GM21390 (cell line): ENCODE data around the gene NCAM1.
"Not testable (repeated sequence)": the region's sequence is repeated elsewhere in the genome, so short reads cannot be mapped to it uniquely, and the experiment has no call there.

Source experiments
- ATAC-seq: cut with Tn5 transposase; IDR thresholded peaks from one replicate; pipeline ENCODE4 v1.9.1; 2021; ENCODE audit not compliant: unreplicated experiment

NCAM1 gene

DNA sequence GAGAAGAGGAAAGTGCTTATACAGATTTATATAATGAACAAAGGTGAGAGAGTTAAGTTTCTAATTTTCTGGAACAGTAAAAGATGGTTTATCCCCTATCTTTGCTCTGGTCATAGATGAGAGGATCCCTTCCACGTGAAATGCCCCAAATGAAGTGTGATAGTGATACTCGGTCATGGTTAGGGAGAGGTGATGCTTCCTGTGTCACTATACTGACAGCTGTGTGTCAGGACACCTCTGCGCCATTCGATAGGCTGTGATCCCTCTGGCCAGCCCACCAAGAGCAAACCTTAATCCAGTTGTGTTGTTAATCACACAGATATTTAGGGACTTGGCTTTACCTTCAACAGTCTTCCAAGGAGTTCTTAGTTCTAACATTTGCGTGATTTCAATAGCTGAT lies 57.7 kb downstream of the NCAM1 start:
- ATAC-seq: no peak

DNA sequence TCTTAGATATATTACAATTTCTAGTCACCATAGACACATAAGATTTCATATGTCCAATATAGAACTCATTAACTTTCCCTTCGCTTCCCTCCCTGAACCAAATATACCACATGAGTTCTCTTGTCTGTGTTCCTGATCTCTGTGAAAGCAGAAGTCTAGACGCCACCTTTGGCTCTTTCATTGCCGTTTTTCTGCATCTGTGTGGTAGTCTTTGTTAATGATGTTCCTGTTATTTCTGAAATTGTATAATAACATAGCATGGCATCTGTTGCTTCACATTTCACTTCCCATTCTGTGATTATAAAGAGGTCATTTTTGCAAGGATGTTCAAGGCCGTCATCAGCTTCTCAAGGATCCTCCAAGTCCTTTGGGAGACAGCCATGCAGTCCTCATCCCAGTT lies 58.5 kb downstream of the NCAM1 start:
- ATAC-seq: no peak

DNA sequence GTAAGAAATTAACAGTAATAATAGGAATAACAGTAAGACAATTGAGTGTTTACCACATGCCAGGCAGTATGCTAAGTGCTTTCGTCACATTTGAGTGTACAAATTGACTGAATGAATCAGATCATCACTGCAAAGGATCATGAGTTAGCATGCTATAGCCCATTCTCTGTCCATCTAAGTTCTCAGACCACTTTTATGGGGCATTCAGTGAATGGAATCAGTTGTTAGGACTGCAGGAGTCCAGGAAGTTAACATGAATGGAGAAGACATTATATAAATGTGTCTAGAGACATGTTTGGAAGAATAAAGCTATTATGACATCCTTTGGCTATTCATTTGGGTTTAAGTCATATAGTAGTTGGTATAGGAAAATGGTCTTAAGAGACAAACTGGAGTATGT lies 59.9 kb downstream of the NCAM1 start:
- no peak for ATAC-seq

DNA sequence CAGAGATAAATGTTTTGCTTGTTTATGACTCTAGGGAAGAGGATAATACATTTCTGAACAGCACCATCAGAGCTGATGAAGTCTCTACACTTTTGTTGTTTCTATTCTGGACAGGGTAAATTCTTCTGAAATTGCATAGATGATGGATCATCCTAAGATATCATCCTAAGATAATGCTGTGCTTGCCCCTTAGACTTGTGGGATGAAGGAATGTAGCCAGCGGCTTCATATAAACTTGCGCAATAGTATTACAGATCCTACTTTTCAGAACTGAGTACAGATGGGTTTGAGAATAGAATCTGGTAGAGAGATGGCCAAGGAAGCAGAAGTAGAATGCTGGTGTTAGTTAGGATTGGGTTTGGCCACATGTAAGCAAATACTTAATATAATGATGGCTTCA lies 61.0 kb downstream of the NCAM1 start:
- no peak for ATAC-seq

DNA sequence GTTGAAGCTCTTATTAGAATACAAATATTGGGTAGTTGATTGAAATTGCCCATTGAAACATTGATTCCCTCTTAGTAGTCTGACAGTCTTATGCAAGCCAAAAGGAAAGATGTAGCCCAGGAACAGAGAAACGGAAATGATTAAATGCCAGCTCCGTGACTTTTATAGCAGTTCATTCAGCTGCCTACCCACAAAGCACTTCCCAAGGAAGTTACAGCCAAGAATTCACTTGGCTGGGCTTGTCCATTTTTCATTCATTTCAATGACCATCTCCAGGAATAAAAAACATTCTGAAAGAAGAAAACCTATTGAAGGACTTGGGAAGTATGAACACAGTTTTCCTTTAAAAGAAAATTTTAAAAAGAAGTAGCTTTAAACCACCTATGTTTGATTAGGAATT lies 62.0 kb downstream of the NCAM1 start:
- ATAC-seq: no peak

DNA sequence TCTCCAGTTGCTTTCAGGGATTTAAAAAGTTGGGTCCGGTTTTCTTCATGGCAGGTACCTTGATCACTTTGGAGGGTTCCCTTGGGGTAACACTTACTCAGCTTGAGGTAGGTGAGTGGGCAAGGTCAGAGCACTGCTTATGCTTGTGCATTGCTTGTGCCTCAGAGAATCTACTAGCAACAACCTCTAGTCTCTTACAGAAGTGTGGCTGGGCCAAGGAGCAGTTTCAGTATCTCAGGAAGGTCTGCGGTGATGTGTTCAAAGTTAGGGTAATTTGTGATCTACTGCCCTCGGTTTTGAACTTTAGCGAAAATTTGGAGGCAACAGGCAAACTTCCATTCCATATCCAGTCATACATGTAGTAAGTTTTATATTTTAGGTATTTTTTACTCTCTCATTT lies 62.8 kb downstream of the NCAM1 start:
- ATAC-seq: no peak

DNA sequence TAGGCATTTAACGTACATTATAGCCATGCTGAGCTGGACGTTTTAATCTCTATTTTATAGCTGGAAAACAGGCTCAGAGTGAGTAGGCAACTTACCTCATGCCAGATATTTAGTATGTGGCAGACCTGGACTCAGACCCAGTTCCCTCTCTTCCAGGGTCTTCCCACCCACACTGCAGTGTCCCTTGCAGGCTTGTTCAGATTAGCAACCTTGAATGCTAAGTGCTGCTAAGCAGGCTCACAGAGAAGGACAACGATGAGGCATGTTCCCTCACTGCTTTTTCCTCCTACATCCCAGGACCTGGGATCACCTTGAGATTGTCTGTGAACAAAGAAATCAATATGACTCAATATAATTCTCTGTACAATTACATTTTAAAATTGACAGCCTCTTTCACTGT lies 65.6 kb downstream of the NCAM1 start:
- ATAC-seq: no peak

DNA sequence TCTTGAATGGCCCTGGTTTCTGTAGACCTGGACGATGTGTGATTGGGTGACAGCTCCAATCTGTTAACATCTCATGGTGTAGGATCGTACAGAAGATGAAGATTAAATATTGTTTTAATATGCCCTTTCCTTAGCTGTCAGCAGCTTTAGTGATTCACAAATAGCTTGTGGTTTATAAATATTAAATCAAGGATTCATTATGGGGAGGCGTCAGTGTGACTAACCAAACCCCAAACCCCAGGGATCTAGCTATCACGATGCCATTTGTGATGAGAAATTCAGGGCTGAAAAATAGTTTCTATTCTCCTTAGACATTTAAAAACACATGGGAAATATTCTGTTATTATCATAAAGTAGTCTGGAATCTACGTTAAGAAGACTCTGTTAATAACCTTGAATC lies 73.4 kb downstream of the NCAM1 start:
- ATAC-seq: no peak

DNA sequence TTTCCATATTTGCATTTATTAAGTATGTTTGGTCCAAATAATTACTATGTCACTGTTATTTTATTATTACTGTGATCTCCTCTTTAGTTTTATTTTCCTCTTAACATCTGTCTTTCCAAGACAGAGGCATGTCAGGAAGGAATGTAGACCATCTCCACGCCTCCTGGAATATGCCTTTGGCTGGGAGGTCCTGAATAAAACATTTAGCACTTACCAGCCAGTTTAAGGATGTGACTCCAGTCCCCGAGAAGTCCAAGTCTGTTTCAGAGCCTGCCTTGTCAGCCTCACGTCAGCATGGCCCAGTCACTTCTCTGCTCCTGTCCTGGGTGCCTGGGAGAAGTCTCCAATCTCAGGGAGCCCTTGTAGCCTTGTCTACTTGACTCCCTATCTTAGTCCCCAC lies 74.5 kb downstream of the NCAM1 start:
- no peak for ATAC-seq

DNA sequence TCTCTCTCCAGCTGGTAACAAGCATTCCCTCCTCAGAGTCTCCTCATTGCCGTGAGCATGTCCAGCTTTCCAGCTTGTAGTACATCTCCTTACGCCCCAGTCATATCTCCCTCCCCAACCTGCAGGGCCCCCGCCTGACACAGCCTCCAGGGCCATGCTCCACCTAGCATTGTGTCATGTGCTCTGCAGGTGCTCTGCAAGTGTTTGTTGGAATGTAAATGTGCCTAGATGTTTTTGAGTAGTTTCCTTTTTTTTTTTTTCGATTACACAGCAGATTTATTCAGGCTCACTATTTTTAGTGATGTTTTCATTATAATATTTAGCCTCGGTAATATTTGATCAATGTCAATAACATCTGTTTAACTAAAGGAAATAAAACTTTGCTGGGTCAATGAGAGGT lies 82.5 kb downstream of the NCAM1 start:
- no peak for ATAC-seq

DNA sequence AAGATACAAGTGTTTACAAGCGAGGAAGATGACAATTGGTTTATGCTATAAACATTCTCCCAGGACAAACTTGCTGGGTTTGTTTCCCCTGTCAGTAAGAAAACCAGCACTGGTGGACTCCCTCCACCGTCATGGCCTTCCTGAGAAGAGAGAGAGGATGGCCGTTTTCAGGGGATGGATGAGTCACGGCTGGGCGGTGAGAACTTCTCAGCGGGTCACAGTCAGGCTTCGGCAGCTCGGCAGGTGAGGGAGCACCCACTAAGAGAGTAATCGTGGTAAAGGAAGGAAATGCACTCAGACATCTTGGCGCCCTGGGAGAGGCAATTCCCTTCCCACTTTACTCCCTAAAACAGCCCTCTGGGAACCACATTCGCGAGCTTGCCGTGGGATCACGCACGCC lies 83.9 kb downstream of the NCAM1 start:
- no peak for ATAC-seq

DNA sequence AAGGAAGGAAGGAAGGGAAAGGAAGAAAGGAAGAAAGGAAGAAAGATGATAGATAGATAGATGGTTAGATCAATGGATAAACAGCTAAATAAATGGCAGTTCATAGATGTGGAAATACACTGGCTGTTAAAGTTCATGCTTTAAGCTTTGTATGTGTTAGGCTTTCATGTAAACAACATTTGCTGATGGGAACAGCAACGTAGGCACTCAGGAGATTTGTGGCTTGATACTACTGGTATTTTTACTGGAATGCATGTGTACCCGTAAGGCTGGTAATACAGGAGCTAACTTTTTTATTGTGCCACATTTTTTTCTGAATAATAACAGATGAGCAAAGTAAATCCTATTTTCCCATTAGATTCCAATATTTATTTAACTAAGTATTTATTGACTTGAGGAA lies 85.6 kb downstream of the NCAM1 start:
- ATAC-seq: no peak

DNA sequence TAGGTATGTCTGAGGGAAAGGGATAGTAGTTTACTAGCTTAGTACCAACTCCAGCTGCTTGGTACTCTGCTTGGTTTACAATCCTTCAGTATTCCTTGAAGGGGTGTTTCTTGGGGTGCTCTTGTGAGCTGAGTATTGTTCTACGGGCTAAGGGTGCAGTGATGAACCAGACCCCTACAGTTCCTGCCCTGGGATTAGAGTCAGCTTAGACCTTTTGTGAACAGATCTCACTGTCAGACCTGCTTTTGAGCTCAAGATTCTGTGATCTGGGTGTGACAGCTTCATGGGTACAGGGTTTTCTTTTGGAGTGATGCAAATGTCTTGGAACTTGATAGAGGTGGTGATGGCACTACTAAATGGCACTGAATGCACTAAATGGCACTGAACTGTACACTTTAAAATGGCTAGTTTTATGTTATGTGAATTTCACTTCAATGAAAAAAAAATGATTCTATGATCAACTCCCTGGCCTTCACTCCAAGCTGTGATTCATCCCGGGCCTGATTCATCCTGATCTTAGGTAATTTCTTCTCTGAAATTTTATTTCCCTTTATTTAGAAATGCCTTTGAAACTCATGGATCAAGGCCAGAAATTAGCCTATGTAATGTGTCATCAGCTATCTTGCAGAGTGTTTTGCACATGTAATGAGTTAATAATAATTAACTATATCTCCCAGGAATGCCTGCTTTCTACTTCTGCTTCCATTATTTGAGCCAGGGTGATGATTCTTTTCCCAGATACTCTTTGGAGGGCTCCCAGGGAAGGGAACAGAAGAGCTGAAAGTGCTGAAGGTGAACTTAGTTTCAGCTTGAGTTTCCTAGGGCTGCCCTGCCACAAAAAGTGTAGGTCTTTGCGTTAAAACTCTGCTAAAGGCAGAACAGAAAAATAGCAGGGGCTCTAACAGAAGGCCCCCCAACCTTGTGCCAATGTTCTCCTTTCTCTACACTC lies 87.9 kb downstream of the NCAM1 start:
- no peak for ATAC-seq

DNA sequence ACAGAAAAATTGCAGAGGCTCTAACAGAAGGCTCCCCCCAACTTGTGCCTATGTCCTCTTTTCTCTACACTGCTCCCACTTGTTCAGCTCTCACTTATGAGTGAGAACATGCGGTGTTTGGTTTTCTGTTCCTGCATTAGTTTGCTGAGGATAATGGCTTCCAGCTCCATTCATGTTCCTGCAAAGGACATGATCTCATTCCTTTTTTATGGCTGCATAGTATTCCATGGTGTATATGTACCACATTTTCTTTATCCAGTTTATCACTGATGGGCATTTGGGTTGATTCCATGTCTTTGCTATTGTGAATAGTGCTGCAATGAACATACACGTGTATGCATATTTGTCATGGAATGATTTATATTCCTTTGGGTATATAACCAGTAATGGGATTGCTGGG lies 91.8 kb downstream of the NCAM1 start:
- ATAC-seq: not testable (repeated sequence)

DNA sequence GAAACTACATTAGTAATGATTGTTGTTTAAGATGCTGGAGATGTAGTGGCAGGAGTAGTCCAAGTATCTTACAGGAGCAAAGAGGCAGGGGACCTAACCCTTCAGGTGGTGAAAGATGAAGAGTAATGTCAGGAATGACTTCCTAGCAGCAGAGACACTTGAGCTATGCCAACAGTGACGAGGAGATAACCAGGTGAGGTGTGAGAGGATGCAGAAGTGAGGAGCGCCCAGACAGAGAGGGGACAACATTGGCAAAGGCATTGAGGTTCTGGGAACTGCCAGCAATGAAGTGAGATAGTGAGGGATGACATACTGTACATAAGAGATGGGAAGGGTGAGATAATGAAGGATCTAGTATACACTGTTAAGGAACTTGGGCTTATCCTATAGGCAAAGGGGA lies 95.8 kb downstream of the NCAM1 start:
- ATAC-seq: no peak

DNA sequence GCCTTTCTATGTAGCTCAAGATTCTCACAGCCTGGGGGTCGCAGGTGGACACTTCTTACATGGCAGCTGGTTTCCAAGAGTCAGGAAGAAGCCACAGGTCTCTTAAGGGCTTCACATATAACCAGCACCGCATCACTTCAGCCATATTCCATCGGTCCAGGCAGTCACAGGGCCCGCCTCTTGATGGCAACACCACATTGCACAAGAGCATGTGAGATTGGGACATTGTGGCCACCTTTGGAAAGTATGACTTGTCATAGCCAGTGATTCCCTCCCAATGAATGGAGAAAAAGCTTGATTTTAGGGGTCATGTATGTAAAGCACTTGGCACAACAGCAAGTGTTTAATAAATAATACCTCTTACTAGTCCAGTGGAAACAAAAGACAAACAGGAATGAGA lies 98.3 kb downstream of the NCAM1 start:
- no peak for ATAC-seq

DNA sequence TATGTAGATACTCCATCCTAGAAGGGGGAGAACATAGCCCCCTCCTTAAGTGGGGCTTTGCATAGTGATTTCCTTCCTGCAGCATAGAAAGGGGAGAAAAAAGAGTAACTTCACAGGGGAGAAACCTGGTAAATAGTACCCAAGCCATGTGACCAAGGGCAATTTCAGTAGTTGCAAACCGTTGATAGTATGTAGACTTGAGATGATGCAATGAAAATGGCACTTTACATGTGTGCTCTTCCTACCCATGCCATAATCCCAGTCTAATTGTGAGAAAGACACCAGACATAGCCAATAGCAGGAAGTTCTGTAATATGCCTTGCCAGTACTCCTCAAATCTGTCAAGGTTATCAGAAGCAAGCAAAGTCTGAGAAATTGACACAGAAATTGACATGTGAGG lies 104.1 kb downstream of the NCAM1 start:
- ATAC-seq: no peak

DNA sequence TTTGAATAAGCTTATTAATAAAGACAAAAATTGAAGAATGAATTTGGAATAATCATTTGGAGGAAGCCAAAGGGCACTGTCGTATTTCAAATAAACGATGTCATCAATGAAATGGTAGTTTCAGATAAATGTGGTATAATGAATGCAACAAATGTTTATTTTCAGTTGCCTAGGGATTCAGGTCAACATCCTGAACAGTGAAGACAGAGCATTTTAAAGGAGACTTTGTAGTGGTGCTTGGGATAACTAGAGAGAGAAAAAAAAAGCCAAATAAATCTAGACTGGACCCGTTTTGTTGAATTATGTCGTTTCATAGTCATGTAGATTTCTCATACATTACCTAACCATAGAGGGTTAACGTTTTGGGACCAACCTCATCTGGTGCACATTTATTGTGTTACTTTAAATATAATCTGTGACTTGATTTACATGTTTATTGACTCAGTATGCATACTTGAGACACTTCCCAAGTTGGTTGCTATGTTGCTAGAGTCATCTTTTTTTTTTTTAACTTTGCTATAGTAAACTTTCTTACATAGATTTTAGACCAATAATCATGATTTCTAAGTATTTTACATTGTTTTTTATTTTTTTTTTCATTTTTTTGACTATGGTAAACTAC lies 111.1 kb downstream of the NCAM1 start:
- no peak for ATAC-seq

DNA sequence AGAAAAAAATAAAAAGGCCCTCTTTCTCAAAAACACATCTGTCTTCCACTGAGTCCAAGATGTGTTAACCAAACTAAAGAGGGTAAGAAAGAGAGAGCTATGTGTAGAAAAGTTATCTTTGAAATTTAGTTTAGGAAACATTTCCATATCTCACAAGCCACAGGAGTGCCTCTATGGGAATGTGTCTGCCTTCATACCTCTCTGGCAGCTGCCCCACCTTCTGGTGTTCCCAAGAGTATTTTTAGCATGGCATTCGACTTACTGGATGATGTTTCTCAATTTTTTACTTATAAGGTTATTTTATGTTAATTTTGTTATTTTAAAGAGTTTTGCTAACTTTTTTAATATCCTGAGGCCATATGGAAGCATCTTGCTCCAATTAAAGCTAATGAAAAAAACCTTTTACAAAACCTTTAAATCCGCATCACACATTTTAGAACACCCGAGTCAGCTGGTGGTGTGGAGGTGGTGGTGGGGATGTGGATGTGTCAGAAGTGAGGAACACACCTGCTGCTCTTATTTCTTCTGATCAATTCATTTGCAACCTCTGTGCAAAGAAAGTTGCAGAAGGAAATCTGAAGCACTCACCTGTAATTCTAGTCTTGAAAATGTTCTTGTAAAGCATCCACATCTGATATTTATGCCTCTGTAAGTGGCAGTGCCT lies 112.2 kb downstream of the NCAM1 start:
- no peak for ATAC-seq

DNA sequence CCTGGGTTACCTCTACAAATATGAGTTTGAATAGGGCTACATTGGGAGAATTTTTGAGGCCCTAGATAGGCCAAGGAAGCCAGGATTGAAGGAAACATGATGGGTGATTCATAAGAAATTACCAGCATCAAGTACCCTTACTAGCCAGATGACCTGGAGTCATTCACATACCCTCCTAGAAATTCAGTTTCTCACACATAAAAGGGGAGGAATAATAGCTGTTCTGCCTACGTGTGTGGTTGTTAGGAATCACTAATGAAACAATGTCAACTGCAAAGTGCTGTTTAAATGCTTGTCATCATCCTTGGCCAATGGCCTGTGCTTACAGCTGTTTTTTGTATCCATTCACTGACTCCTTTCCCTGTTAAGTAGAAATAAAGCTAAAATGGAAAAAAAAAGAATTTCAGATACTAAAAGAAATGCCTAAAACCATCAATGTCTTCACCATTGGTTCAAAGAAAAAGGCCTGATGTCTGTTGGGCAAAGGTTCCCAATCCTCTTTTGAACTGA lies 114.4 kb downstream of the NCAM1 start:
- ATAC-seq: no peak

DNA sequence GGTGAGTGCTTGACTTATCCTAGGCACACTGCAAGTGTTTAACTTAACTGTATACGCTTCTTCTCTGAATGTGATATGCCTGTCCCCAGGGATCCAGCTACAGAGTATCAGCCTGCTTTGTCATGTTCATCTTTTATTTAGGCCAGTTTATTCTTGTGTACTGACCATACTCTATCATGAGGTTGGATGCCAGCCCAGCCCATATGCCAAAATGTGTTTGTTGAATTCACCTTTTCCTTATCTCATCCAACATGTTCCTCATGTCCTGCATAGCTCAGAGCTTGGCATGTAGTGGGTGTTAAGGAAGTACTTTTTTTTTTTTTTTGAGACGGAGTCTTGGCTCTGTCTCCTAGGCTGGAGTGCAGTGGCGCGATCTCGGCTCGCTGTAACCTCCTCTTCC lies 116.2 kb downstream of the NCAM1 start:
- ATAC-seq: no peak
